GM18526 (cell line): ENCODE measurements around the gene FSTL1.

Experiments
- POLR2A ChIP-seq: IDR thresholded peaks from 3 replicates; pipeline ENCODE4 v1.6.1; 2011; ENCODE audit not compliant: insufficient read length; ENCODE audit errors: extremely low read depth

The FSTL1 gene

GRCh38 chr3:120449701-120450599 is 842 bp downstream of the FSTL1 start:
- no peak for TF ChIP-seq POLR2A

- no peak for TF ChIP-seq POLR2A
Observed at GRCh38 chr3:120449251-120449650, 1.5 kb downstream of the FSTL1 start.

DNA sequence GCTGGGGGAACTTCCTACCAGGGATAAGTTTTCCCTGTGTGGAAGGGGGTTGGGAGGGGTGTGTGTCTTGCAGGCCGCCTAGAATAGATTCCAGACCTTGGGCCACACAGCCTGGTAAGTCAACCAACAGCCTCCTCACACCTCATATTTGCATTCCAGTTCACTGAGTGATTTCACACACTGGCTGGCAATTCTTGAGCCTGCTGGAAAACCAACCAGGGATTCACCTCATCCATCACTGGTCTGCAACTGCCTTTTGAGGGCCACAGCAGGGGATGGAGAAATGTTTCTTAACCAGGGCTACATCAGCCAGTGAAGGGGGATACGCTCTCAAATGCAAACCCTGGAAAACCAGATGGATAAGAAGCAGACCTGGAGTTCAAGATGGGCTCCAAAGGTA is 2.0 kb downstream of the FSTL1 start:
- no peak for TF ChIP-seq POLR2A

GRCh38 chr3:120446891-120447668 is 3.7 kb downstream of the FSTL1 start:
- TF ChIP-seq POLR2A = no peak

DNA sequence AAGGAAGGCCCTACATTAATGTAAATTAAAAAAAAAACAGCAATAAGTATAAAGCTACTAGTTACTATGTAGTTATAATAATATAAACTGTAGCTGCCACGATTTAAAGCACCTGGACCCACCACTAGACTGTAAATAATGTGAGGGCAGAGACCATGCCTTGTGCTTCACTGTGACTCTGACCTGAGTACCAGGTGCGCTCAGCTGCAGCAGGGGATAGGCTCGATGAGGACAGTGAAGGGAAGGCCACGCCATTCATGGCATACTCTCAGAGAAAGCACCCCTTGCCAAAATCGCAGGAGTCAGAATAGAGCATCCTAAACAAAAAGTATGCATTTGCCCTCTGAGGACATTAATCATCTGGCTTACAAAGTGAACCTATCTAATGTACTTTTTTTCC is 5.1 kb downstream of the FSTL1 start:
- no peak for TF ChIP-seq POLR2A

DNA sequence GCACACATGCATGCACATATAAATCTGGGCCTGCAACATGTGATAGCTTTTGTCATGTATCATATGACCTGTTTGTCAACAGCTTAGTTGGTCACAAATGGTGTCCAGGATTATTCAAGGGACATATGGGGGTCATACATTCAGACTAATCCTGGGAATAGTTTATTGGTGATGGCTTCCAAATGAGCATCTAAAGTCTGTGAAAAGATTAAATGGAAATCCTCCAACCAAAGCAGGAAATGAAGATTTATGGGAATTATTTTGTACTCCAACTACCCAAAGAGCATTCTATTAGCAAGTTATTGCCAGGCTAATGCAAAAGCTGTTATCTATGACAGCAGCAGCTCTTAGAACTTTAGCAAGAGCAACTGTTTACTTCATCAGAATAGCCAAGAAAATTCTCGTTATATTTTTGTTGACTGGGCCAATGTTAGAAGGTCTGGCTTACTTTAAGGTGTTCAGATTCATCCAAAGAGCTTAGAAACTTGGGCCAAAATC is 7.1 kb downstream of the FSTL1 start:
- no peak for TF ChIP-seq POLR2A

- no peak for TF ChIP-seq POLR2A
Observed at GRCh38 chr3:120442975-120443517, 7.7 kb downstream of the FSTL1 start.

- no peak for TF ChIP-seq POLR2A
Observed at GRCh38 chr3:120441776-120442175, 9.0 kb downstream of the FSTL1 start.

GRCh38 chr3:120440762-120441161 is 10.0 kb downstream of the FSTL1 start:
- no peak for TF ChIP-seq POLR2A

GRCh38 chr3:120440001-120440703 is 10.6 kb downstream of the FSTL1 start:
- no peak for TF ChIP-seq POLR2A

DNA sequence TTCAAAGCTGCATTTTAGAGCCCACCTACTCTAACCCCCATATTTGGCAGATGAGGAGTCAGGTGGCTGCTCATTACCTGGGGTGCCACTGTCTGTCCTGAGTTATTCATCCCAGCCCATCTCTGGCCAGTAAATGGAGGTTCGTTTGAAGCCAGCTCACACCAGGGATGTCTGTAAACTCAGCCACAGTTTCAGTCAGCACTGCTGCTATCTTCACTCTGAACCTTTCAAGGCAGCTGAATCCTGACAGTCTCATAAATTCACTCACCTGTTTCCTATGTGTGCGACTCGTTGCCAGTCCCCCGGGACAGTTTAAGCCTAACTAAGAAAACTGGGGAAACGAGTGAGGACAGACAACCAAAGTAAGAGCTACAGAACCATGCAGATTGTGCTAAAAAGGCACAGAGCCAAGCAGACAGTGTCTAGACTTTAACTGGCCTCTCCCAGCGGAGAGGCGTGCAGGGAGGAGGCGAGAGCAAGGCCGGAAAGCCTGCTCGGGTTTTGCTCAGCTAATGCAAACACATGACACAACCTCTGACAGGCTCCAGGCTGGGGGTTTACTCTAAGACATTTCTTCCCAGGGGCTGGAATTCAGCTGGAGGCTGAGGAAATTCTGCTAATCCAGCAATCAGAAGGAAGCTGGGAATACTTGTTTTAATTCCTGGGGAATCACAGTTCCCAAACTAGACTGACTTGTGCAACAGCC is 12.0 kb downstream of the FSTL1 start:
- no peak for TF ChIP-seq POLR2A

- TF ChIP-seq POLR2A = no peak
Observed at GRCh38 chr3:120438216-120438615, 12.6 kb downstream of the FSTL1 start.

DNA sequence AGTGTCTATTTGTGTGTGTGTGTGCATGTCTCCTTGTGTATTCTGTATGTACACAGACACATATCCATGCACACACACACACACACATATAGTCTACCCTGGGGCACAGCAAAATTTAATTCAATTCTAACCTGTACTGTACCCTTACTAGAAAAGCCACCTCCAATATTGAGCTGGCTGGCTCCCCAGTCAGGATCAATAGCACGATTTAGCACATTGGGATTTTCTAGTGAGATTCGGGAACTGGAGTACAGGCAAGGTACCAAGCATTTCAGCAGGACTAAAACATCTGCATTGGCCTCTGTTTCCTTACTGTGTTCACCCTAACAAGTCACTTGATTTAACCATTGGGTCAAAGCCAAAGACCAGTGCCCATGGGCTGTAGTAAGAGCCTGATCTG is 13.2 kb downstream of the FSTL1 start:
- no peak for TF ChIP-seq POLR2A

GRCh38 chr3:120436523-120437050 is 14.2 kb downstream of the FSTL1 start:
- TF ChIP-seq POLR2A = no peak
